ENCODE results near the gene ZNF804B. TPM values are rescaled to one million over a fixed set of nuclear protein-coding genes. Genes with fewer than 3 reads are reported as not detected.

ZNF804B gene
- total and polyA plus RNA-seq, 9 of the 15 experiments (the other 6 are each of a cell fraction or from before 2014, with no cell fraction given) = 0.04 to 0.22 (median 0.09) TPM; not detected in 6

DNA sequence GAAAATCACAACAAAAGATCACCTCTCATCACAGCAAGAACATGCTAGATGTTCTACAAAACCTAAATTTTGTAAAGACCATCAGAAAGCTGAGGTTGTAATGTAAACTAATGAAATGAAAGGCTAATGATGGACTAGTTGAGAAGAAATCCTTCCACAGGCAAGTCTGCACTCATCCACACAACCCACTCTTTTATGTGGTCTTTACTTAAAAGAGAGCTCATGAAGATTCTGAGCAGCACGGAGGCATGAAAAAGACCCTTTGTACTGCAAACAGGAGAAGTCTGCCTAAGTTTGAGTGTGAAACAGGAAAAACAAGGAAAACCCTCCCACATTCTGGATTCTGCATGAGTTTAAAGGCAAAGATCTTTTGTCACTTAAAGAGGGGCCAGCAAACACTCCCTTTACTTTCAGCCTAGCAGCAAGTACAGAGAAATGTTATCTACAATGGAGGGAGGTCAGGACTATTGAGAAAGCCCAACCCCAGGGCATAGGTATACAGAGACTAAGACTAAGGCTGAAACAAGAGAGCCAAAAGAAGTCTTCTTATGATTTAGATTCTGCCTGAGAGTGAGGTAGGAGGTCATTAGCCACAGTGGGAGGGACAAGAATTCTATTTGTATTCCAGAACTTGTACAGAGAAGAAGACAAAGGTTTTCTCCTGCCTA, 557.2 kb downstream of the ZNF804B start (continued):
- TF ChIP-seq, protein P1, sequence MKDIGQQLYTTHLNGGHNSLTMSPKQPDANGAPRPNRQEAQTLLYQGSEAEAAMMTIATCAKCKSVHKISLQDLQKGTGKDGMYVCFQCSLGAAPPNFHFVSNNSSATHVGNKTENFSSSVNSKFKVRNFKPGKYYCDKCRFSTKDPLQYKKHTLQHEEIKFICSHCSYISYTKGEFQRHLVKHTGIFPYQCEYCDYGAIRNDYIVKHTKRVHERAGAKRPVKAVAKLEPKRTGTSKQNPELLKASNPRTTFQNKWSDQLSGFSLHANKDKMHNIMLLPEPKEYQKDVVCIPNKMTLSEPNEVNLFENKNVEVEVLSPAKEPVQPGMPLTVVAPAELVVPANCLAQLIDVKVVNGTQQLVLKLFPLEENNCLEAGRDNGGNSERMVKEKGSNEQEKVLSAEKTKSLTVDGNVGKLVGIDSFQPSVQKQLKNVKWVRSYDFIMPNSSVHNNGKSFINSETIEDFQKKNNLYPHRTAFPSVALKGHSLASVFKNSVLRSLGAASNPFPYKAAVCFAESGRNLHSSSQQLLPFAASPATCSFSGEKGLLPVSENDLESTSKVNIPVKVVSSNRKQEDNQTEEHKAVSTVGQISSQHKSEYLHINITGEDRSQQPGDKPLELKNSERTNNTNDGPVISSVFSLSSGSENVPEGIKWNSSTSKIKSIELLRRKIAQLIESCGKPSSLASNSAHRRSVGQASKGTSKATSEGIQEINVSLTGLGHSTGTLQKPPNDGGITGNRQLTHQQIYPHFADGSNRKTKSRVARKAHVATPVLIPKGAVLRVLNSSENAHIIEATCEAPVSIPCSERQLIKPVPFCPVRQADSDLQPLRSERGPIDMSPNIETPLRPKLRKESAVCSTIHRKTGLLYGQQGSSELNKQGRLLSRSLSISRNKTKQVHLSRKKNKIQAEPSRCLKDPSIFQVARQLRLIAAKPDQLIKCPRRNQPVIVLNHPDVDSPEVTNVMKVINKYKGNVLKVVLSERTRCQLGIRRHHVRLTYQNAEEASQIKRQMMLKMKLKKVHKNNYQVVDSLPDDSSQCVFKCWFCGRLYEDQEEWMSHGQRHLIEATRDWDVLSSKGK (CRISPR knock-in tag; IDR thresholded peaks at IDR 0.05) = no peak
- TF ChIP-seq, protein P2, sequence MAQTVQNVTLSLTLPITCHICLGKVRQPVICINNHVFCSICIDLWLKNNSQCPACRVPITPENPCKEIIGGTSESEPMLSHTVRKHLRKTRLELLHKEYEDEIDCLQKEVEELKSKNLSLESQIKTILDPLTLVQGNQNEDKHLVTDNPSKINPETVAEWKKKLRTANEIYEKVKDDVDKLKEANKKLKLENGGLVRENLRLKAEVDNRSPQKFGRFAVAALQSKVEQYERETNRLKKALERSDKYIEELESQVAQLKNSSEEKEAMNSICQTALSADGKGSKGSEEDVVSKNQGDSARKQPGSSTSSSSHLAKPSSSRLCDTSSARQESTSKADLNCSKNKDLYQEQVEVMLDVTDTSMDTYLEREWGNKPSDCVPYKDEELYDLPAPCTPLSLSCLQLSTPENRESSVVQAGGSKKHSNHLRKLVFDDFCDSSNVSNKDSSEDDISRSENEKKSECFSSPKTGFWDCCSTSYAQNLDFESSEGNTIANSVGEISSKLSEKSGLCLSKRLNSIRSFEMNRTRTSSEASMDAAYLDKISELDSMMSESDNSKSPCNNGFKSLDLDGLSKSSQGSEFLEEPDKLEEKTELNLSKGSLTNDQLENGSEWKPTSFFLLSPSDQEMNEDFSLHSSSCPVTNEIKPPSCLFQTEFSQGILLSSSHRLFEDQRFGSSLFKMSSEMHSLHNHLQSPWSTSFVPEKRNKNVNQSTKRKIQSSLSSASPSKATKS (CRISPR knock-in tag; IDR thresholded peaks at IDR 0.05) = no peak
- TF ChIP-seq DIDO1 (tag; IDR thresholded peaks at IDR 0.05; ENCODE audit: low read depth) (no peak), HDAC2 (IDR thresholded peaks at IDR 0.05) (no peak), STAG1 (CRISPR knock-in tag; IDR thresholded peaks at IDR 0.05; ENCODE audit: borderline replicate concordance) (no peak), THRAP3 (IDR thresholded peaks at IDR 0.05; ENCODE audit: borderline replicate concordance) (no peak), POLR2G (IDR thresholded peaks at IDR 0.05; ENCODE audit: low read depth, low read length) (no peak), POLR2A (conservative IDR thresholded peaks at IDR 0.05) (no peak), CCAR2 (IDR thresholded peaks at IDR 0.05; ENCODE audit: low read depth, low read length) (no peak), CEBPG (CRISPR knock-in tag; IDR thresholded peaks at IDR 0.05) (no peak), CEBPG (tag; conservative IDR thresholded peaks at IDR 0.05 in 1 of 2, IDR thresholded peaks at IDR 0.05 in 1 of 2) (no peak), NFXL1 (CRISPR knock-in tag; IDR thresholded peaks at IDR 0.05) (no peak), ZNF780A (CRISPR knock-in tag; IDR thresholded peaks at IDR 0.05) (no peak), DPF2 (IDR thresholded peaks at IDR 0.05) (no peak), ILF3 (IDR thresholded peaks at IDR 0.05; ENCODE audit: borderline replicate concordance) (no peak)
- TF ChIP-seq, protein P3, sequence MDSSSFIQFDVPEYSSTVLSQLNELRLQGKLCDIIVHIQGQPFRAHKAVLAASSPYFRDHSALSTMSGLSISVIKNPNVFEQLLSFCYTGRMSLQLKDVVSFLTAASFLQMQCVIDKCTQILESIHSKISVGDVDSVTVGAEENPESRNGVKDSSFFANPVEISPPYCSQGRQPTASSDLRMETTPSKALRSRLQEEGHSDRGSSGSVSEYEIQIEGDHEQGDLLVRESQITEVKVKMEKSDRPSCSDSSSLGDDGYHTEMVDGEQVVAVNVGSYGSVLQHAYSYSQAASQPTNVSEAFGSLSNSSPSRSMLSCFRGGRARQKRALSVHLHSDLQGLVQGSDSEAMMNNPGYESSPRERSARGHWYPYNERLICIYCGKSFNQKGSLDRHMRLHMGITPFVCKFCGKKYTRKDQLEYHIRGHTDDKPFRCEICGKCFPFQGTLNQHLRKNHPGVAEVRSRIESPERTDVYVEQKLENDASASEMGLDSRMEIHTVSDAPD (CRISPR knock-in tag; IDR thresholded peaks at IDR 0.05) = no peak
- TF ChIP-seq, protein P4, sequence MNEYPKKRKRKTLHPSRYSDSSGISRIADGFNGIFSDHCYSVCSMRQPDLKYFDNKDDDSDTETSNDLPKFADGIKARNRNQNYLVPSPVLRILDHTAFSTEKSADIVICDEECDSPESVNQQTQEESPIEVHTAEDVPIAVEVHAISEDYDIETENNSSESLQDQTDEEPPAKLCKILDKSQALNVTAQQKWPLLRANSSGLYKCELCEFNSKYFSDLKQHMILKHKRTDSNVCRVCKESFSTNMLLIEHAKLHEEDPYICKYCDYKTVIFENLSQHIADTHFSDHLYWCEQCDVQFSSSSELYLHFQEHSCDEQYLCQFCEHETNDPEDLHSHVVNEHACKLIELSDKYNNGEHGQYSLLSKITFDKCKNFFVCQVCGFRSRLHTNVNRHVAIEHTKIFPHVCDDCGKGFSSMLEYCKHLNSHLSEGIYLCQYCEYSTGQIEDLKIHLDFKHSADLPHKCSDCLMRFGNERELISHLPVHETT (CRISPR knock-in tag; conservative IDR thresholded peaks at IDR 0.05 in 1 of 2, IDR thresholded peaks at IDR 0.05 in 1 of 2) = no peak

Measured in K562 (cell line).